Ectodermal cell (in vitro differentiated cells): ENCODE data around the gene CDC25C.

ENCODE experiments used
- H3K27ac ChIP-seq: 2 replicates; pipeline ENCODE4 v1.7.0; 2013; ENCODE audit warnings: mild to moderate bottlenecking, low read depth, low read length; ENCODE audit not compliant: insufficient read depth, poor library complexity, severe bottlenecking
- H3K27me3 ChIP-seq: 2 replicates; pipeline ENCODE4 v1.7.0; 2013; ENCODE audit warnings: mild to moderate bottlenecking, low read length; ENCODE audit not compliant: insufficient read depth, control insufficient read depth, poor library complexity, severe bottlenecking
- H3K36me3 ChIP-seq: one replicate; pipeline ENCODE4 v1.7.0; 2013; ENCODE audit warnings: low read length; ENCODE audit not compliant: control insufficient read depth, insufficient read depth
- H3K4me1 ChIP-seq: one replicate; pipeline ENCODE4 v1.7.0; 2013; ENCODE audit warnings: low read length; ENCODE audit not compliant: control insufficient read depth, insufficient read depth
- H3K4me3 ChIP-seq: 2 replicates; pipeline ENCODE4 v1.7.0; 2013; ENCODE audit warnings: low read depth, low read length, control low read depth; ENCODE audit not compliant: insufficient read depth
- H3K9me3 ChIP-seq: 2 replicates; pipeline ENCODE4 v1.7.0; 2013; ENCODE audit warnings: mild to moderate bottlenecking, low read length, moderate library complexity; ENCODE audit not compliant: control insufficient read depth
- WGBS, 2 experiments: methylation state at CpG; one replicate each; pipeline ENCODE4 v1.1.7; 2013; ENCODE audit warnings: missing lambda C conversion rate in 2 of 2; 5-methylcytosine and 5-hydroxymethylcytosine counted together

The CDC25C gene

DNA sequence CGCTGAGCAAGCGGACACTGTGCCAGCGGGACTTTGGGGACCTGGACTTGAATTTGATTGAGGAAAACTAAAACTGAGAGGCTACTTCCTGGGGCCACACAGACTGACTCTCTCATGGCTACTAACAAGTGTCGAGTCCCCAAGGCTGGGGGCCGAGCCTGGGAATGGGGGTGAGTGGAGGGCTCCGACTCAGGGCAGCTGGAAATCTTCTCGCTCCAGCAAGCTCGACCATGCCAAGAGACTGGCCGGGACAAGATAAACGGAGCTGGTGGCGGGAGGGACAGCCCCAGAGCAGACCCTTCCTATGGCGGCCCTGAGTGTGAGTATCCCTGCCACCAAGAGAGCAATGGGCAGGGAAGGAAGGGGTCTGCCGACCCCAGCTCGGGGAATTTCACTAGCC lies 15.3 kb upstream of the CDC25C start:
- Histone ChIP-seq H3K9me3 (peaks cover under 1% of the 10 kb centered on the region), H3K4me1 (no peaks in the 10 kb centered on the region), H3K36me3 (peaks cover 64% of the 10 kb centered on the region), H3K4me3 (no peak overlapping the region), H3K27me3 (no peaks in the 10 kb centered on the region), H3K27ac (no peak overlapping the region)
- 95 to 96% methylated on average over 14 of the region's 14 CpGs for WGBS, 2 experiments

DNA sequence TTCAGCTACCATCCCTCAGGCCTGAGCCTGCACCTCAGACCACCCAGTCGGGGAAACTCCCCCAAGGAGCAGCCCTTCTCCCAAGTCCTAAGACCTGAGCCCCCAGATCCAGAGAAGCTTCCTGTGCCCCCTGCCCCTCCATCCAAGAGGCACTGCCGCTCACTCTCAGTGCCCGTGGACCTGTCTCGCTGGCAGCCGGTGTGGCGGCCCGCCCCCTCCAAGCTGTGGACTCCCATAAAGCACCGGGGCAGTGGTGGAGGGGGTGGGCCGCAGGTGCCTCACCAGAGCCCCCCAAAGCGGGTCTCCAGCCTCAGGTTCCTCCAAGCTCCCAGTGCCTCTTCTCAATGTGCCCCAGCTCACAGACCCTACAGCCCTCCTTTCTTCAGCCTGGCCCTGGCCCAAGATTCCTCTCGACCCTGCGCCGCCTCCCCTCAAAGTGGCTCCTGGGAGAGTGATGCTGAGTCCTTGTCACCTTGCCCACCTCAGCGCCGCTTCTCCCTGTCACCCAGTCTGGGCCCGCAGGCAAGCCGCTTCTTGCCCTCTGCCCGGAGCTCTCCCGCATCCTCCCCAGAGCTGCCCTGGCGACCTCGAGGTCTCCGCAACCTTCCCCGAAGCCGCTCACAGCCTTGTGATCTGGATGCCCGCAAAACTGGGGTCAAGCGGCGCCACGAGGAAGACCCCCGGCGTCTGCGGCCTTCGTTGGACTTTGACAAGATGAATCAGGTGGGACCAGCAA lies 13.5 kb upstream of the CDC25C start:
- WGBS, 2 experiments, result 96 to 97% methylated on average over 32 of the region's 32 CpGs
- Histone ChIP-seq H3K36me3 (peaks cover 67% of the 10 kb centered on the region), H3K4me3 (no peak overlapping the region), H3K4me1 (no peaks in the 10 kb centered on the region), H3K27me3 (no peaks in the 10 kb centered on the region), H3K9me3 (no peaks in the 10 kb centered on the region), H3K27ac (no peak overlapping the region)

DNA sequence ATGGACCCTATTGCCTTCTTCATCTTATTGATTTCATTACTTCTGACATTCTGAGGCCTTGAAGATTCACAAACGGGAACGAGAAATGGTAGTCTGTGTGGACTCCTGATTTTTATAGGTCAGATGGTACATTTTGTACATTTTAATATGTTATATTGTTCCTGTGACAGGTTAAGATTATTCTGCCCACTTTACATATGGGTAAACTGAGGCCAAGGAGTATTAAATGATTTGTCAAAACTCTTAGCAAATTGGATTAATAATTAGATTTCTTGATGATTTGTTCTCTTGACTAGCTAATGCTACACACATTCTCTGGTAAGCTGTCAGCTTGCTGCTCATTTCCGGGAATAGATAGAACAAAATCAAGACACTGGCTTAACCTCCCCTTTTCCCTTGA lies 8.4 kb upstream of the CDC25C start:
- H3K27ac ChIP-seq, result no peak overlapping the region
- no peaks in the 10 kb centered on the region for H3K27me3 ChIP-seq
- peaks cover 30% of the 10 kb centered on the region for H3K36me3 ChIP-seq
- WGBS, 2 experiments, result 87 to 89% methylated on average over 1 to 3 of the region's 3 CpGs
- peak overlapping the region; percentile 63 for H3K4me3 ChIP-seq
- H3K4me1 ChIP-seq, result peaks cover 13% of the 10 kb centered on the region
- no peaks in the 10 kb centered on the region for H3K9me3 ChIP-seq

DNA sequence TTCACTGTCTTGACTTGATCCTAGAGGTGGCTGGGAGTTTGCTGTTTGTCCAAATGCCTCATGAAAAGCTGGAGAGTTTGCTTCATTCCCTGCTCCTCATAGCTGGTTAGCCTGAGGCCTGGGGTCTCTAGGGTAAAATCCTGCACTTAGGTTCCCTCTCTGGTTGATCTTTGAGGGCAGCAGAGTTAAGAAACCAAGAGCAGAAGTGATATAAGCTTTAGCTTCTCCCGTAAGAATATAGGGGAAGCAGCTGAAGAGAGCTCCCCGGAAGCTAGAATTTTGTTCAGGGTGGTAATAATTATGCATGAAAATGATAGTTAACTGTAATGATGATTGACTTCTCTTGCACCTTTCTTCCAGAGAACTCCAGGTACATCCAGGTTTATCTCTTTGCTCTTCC lies 7.9 kb upstream of the CDC25C start:
- H3K27ac ChIP-seq, result peak overlapping the region; percentile 6
- H3K27me3 ChIP-seq, result no peaks in the 10 kb centered on the region
- peaks cover 13% of the 10 kb centered on the region for H3K4me1 ChIP-seq
- no peaks in the 10 kb centered on the region for H3K9me3 ChIP-seq
- 78 to 82% methylated on average over 2 of the region's 2 CpGs for WGBS, 2 experiments
- H3K4me3 ChIP-seq, result peak overlapping the region; percentile 63
- peaks cover 25% of the 10 kb centered on the region for H3K36me3 ChIP-seq

DNA sequence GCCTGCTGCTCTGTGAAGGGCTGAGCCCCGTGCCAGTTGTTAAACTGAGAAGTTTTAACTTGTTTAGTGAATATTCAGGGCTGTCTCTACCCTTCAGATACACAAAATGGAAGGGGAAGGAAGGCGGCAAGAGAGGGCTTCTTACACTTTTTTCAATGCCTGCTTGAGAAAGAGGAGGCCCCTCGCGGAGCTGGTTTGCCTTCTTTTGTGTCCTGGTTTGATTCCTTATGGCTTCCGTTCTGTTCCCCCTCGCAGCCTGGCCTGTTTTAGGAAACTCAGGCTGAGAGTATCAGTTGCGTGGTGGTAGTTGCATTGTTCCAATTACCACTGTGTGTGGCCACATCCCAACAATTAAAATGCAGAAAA lies 7.5 kb upstream of the CDC25C start:
- peaks cover 21% of the 10 kb centered on the region for H3K36me3 ChIP-seq
- 0 to 2% methylated on average over 7 of the region's 7 CpGs for WGBS, 2 experiments
- H3K27ac ChIP-seq, result peak overlapping the region; percentile 100
- H3K9me3 ChIP-seq, result no peaks in the 10 kb centered on the region
- peak overlapping the region; percentile 63 for H3K4me3 ChIP-seq
- H3K27me3 ChIP-seq, result no peaks in the 10 kb centered on the region
- H3K4me1 ChIP-seq, result peaks cover 13% of the 10 kb centered on the region

DNA sequence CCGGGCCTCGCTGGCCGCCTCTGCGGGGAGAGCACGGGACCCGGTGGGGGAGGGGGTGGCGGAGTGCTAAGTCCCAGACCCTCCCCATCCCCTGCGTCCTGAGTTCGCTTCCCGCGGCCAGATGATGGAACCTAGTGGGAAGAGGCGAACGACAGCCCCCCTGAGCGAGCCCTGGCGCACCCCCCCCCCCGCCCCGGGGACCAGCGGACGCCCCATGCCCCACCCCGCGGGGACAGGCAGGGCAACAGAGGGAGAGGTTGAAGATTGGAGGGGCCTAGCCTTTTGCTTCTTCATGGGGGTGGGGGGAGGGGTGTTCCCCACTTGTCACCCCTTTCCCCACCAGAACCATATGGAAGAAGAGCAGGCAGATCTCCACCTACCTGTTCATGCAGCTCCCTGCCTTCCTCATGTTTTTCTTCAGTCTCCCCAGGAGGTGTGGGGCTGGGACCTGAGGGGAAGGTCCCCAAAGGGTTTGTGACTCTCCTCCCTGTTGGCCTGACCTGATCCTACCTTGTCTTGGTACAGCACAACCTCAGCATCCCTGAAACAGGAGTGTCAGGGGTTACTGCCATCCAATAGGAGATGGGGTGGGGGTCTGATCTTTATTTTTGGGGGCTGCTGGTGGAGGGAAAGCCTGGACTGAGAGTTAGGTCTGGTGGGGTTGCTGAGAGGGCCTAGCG lies 6.9 kb upstream of the CDC25C start:
- 0 to 1% methylated on average over 21 to 22 of the region's 22 CpGs for WGBS, 2 experiments
- no peaks in the 10 kb centered on the region for H3K9me3 ChIP-seq
- H3K27me3 ChIP-seq, result no peaks in the 10 kb centered on the region
- H3K27ac ChIP-seq, result peak overlapping the region; percentile 100
- H3K4me3 ChIP-seq, result peak overlapping the region; percentile 63
- H3K36me3 ChIP-seq, result peaks cover 17% of the 10 kb centered on the region
- peaks cover 13% of the 10 kb centered on the region for H3K4me1 ChIP-seq

DNA sequence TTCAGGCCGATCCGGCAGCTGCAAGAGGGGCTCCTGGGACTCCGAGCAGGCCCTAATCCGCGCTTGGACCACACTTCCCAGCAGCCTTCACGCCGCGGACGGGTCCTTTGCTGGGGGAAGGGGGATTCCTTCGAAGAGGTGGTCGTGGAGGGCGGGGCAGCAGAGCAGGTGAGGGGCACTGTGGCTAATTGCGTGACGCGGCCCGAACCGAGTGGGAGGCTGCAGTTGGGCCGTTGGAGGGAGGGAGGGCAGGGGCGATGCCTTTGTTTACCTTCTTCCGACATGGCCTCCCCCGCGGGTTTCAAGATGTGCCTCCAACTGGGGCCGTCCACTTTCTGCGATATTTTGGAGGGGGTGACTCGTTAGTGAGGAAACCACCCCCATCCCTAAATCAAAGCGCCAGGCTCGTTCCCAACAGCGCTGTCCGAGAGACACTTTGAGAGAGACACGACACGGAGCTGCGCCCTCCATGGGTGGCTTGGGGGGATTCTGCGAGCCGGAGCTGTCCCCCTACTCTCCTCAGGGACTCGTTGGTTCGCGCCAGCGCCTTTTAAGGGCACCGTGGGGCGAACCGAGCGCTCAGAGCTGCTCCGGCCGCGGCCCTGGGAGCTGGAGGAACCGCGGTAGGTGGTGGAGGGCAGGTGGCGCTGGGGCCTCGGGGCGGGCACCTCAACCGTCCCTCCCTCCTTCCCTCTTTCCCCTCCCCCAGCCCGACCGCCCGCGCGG lies 6.2 kb upstream of the CDC25C start, which contains the start of gene FAM53C:
Gene FAM53C (plus strand): TSS at position 582 of the 726 bp plus-strand sequence. CDS start 3,070 bp downstream, outside the sequence.
- Histone ChIP-seq H3K4me3 (peak within 1 kb of the TSS; percentile 63), H3K9me3 (no peaks in the 10 kb centered on the region), H3K27me3 (no peaks in the 10 kb centered on the region), H3K27ac (peak within 1 kb of the TSS; percentile 100), H3K4me1 (peaks cover 13% of the 10 kb centered on the region), H3K36me3 (peaks cover 12% of the 10 kb centered on the region)
- WGBS, 2 experiments, result 1% methylated on average over 56 of the region's 56 CpGs

DNA sequence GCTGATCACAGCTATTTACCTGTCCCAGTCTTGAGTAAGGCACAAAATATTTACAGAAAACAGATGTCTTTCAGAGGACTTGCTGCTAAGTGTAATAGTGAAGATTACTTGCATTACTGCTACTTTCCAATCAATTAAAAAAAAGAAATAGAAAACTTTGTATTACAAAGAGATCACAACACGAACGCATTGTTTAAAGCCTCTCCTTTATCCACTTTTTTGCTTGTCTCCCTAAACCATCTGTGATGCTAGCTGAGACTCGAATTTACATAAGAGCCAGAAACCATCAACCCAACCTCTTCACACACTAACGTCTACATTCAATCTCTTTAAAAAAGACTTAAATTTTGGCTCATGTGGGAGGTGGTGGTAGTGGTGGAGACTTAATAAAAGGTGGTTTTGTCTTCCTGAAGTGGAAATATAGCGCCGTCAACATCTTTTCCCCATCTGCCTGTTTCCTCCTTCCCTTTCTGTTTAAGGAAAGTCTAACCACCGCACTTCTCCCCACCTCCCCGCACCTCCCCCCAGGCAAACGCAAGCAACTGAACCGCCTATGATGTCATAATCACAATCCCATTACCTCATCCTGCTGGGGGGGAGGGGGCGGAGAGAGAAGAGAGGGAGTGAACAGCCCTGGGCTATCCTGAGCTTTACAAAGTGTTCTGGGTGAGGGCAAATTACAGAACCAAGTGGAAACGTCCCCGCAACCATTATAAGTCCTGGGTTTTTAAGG lies 5.5 kb upstream of the CDC25C start:
- peaks cover 10% of the 10 kb centered on the region for H3K36me3 ChIP-seq
- H3K27ac ChIP-seq, result peak overlapping the region; percentile 100
- H3K9me3 ChIP-seq, result no peaks in the 10 kb centered on the region
- peaks cover 17% of the 10 kb centered on the region for H3K4me1 ChIP-seq
- H3K27me3 ChIP-seq, result no peaks in the 10 kb centered on the region
- H3K4me3 ChIP-seq, result peak overlapping the region; percentile 63
- 39% methylated on average over 10 to 12 of the region's 13 CpGs for WGBS, 2 experiments

DNA sequence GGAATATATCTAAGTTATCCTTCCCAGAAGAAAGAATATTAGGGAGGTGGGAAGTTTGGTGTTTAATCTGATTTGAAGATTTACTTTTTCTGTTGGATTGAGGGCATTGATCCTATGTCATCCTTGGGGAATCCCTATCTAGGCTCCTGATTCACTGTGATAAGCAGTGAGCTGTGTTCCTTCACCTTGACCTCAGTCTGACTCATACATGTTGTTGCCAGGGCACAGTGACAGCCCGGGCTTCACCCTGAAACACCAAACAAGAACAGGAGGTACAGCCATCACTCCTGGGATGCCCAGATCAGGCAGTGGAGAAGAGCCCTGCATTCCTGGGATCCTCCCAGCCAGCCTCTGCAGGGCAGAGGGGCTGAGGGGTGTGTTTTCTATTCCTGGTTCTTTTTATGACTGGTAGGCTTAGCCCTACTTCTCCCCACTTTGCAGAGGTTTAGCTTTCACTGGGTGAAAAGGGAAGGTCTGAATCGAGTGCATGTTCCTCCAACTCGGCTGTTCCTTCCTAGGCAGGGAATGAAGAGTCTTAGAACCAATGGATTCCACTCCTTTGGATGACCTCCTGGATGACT lies 3.4 kb upstream of the CDC25C start:
- Histone ChIP-seq H3K9me3 (no peaks in the 10 kb centered on the region), H3K27ac (no peak overlapping the region), H3K4me1 (peaks cover 17% of the 10 kb centered on the region), H3K36me3 (no peaks in the 10 kb centered on the region), H3K4me3 (no peak overlapping the region), H3K27me3 (no peaks in the 10 kb centered on the region)
- WGBS, 2 experiments, result 90 to 91% methylated on average over 3 of the region's 3 CpGs
